IMR-90 (cell line): ENCODE results near the gene MRPL48. TPM values are rescaled to one million over a fixed set of nuclear protein-coding genes. Genes with fewer than 3 reads are reported as not detected.

ENCODE experiments used
- ATAC-seq: fragments of 200-7000 bp; cut with Tn5 transposase; 2 replicates; pipeline ENCODE4 v1.9.1; 2020; ENCODE audit warnings: low read depth, mild to moderate bottlenecking, moderate library complexity
- BruUV-seq: library from RNA; stranded (reverse); fragments of 400-500 nt; replicated peaks from 2 replicates; lab custom pipeline; 2021; lab: Mats Ljungman, UMichigan
- CTCF ChIA-PET: fragments of 300-600 bp; formaldehyde crosslinking; extraction: SDS; loops from one replicate; lab custom pipeline; 2021; ENCODE audit warnings: antibody characterized with exemption; lab: Yijun Ruan, JAX
- POLR2A ChIA-PET: fragments of 300-600 bp; sonication (Branson Sonifier 250); formaldehyde crosslinking; loops from one replicate; lab custom pipeline; 2022; ENCODE audit warnings: antibody characterized with exemption; ENCODE audit not compliant: unreplicated experiment; lab: Charles Lee
- DNase-seq: peaks from one replicate; pipeline ENCODE4 v3.0.0; 2013
- H2AFZ ChIP-seq: replicated peaks from 2 replicates; pipeline ENCODE3; 2013; ENCODE audit warnings: low read length, mild to moderate bottlenecking; ENCODE audit not compliant: poor library complexity
- H2AK5ac ChIP-seq: 2 replicates; pipeline ENCODE4 v1.6.1; 2013; ENCODE audit warnings: low read depth, low read length, inconsistent platforms
- H2AK9ac ChIP-seq: replicated peaks from 2 replicates; pipeline ENCODE3; 2013; ENCODE audit warnings: mild to moderate bottlenecking, low read depth, low read length, moderate library complexity; ENCODE audit not compliant: poor library complexity
- H2BK120ac ChIP-seq: 2 replicates; pipeline ENCODE4 v1.6.1; 2013; ENCODE audit warnings: low read depth, low read length, inconsistent platforms
- H2BK15ac ChIP-seq: 3 replicates; pipeline ENCODE4 v1.6.1; 2013; ENCODE audit warnings: low read depth, low read length, inconsistent platforms
- H2BK20ac ChIP-seq: 2 replicates; pipeline ENCODE4 v1.6.1; 2013; ENCODE audit warnings: low read depth, mild to moderate bottlenecking, inconsistent platforms, low read length, moderate library complexity
- H2BK5ac ChIP-seq: 2 replicates; pipeline ENCODE4 v1.6.1; 2013; ENCODE audit warnings: mild to moderate bottlenecking, low read depth, low read length, inconsistent platforms; ENCODE audit not compliant: poor library complexity, severe bottlenecking
- H3K14ac ChIP-seq: replicated peaks from 2 replicates; pipeline ENCODE4 v1.6.1; 2013; ENCODE audit warnings: low read depth, low read length, inconsistent platforms
- H3K18ac ChIP-seq: 2 replicates; pipeline ENCODE4 v1.6.1; 2013; ENCODE audit warnings: low read depth, low read length, control low read depth
- H3K23ac ChIP-seq: 2 replicates; pipeline ENCODE4 v1.6.1; 2013; ENCODE audit warnings: low read depth, low read length, inconsistent platforms
- H3K27ac ChIP-seq: 2 replicates; pipeline ENCODE4 v1.5.1; 2013; ENCODE audit warnings: mild to moderate bottlenecking, control low read depth, low read length; ENCODE audit not compliant: insufficient read depth
- H3K27me3 ChIP-seq: 2 replicates; pipeline ENCODE4 v1.6.1; 2013; ENCODE audit warnings: low read length; ENCODE audit not compliant: control insufficient read depth, insufficient read depth
- H3K36me3 ChIP-seq: 2 replicates; pipeline ENCODE4 v1.6.1; 2013; ENCODE audit warnings: low read length, mixed read lengths; ENCODE audit not compliant: control insufficient read depth, insufficient read depth
- H3K4ac ChIP-seq: 2 replicates; pipeline ENCODE4 v1.6.1; 2013; ENCODE audit warnings: low read depth, low read length, inconsistent platforms
- H3K4me1 ChIP-seq: 2 replicates; pipeline ENCODE4 v1.6.1; 2013; ENCODE audit warnings: low read length, mixed read lengths; ENCODE audit not compliant: control insufficient read depth, insufficient read depth
- H3K4me2 ChIP-seq: 2 replicates; pipeline ENCODE4 v1.6.1; 2013; ENCODE audit warnings: low read depth, mild to moderate bottlenecking, control low read depth, low read length, moderate library complexity
- H3K4me3 ChIP-seq: 2 replicates; pipeline ENCODE4 v1.5.1; 2013; ENCODE audit warnings: low read depth, mild to moderate bottlenecking, control low read depth, low read length, moderate library complexity; ENCODE audit not compliant: insufficient read depth
- H3K56ac ChIP-seq: 2 replicates; pipeline ENCODE4 v1.6.1; 2013; ENCODE audit warnings: low read length, inconsistent platforms; ENCODE audit not compliant: insufficient read depth; ENCODE audit errors: extremely low read depth
- H3K79me1 ChIP-seq, 2 experiments: 2 replicates each; pipeline ENCODE4 v1.6.1; 2013; ENCODE audit warnings: low read length in 2 of 2, inconsistent platforms in 1 of 2, low read depth in 1 of 2
- H3K9ac ChIP-seq: 2 replicates; pipeline ENCODE4 v1.6.1; 2013; ENCODE audit warnings: low read depth, low read length, control low read depth
- H3K9me1 ChIP-seq: 2 replicates; pipeline ENCODE4 v1.6.1; 2013; ENCODE audit warnings: low read length, inconsistent platforms; ENCODE audit not compliant: insufficient read depth
- H3K9me3 ChIP-seq: 2 replicates; pipeline ENCODE4 v1.6.1; 2013; ENCODE audit warnings: low read length; ENCODE audit not compliant: control insufficient read depth, insufficient read depth
- H4K20me1 ChIP-seq: 2 replicates; pipeline ENCODE4 v1.6.1; 2013; ENCODE audit warnings: low read length, inconsistent platforms; ENCODE audit not compliant: insufficient read depth
- H4K5ac ChIP-seq: 2 replicates; pipeline ENCODE4 v1.6.1; 2013; ENCODE audit warnings: mild to moderate bottlenecking, low read depth, low read length, control low read depth
- H4K8ac ChIP-seq, 2 experiments: 2 replicates each; pipeline ENCODE4 v1.6.1; 2013; ENCODE audit warnings: low read depth in 2 of 2, low read length in 2 of 2, control low read depth in 1 of 2, inconsistent platforms in 1 of 2
- H4K91ac ChIP-seq: 2 replicates; pipeline ENCODE4 v1.6.1; 2013; ENCODE audit warnings: low read depth, low read length, inconsistent platforms; ENCODE audit not compliant: insufficient read depth
- RAD21 ChIP-seq: IDR thresholded peaks from 2 replicates; pipeline ENCODE4 v1.6.1; 2012; ENCODE audit warnings: low read length, improper control_type of control experiment
- dilution Hi-C: fragments of 300-500 bp; cut with HindIII; formaldehyde crosslinking; loops from one replicate; pipeline ENCODE4 v1.14.3; 2018; ENCODE audit warnings: low sequenced_read_pairs; ENCODE audit not compliant: unreplicated experiment
- in situ Hi-C: fragments of 300-500 bp; cut with MboI; formaldehyde crosslinking; loops from 3 replicates; pipeline ENCODE4 v1.14.3; 2019; ENCODE audit warnings: low sequenced_read_pairs, inconsistent platforms, mixed read lengths
- intact Hi-C: fragments of 100-400 bp; cut with micrococcal nuclease; formaldehyde crosslinking; loops from 2 replicates; pipeline ENCODE4 v1.10.0; 2022
- polyA plus RNA-seq, 3 experiments: library from polyadenylated mRNA; depleted of rRNA; stranded (reverse); fragments of >200 nt; gene quantifications; 2 replicates each; pipeline ENCODE4 v1.2.3, GENCODE V29; 2012; ENCODE audit warnings: low replicate concordance in 1 of 3
- total RNA-seq: library from RNA; depleted of rRNA; stranded (reverse); fragments of >200 nt; gene quantifications from 2 replicates; pipeline ENCODE4 v1.2.3, GENCODE V29; 2012

Gene MRPL48
- total and polyA plus RNA-seq, 2 of the 4 experiments (the other 2 are of a cell fraction): 24.0 to 29.4 TPM

DNA sequence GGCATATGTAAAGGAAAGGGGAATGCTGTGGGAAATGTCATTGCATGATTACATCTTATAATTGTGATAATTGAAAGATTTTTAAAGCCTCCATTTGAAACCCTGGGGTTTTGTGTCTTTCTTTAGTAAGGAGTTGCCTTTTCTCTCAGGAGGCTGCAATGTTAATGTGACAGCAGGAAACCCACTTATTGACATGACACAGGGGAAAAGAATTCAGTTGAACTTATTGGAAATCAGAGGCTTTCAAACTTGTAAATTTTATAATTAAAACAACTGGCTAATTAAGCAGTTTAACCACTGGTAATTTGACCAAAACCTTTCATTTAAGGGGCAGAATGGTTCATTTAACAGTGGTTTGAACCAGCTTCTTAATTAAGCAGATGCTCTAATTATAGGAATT lies 31.2 kb downstream of the MRPL48 start:
- dilution Hi-C loops (no loop called here), in situ Hi-C loops (no loop called here), intact Hi-C loops (loop anchor here (5.0 kb wide), 1 partner anchor 33 kb away; no protein-coding TSS in a partner anchor)
- Histone ChIP-seq H3K27ac (no peak overlapping the region), H2BK120ac (no peak overlapping the region), H2AK5ac (no peak overlapping the region), H3K23ac (no peak overlapping the region), H2BK20ac (no peak overlapping the region), H3K14ac (no peak overlapping the region), H3K9me1 (0 out of 2 replicates have a peak, but pooled peaks cover 4% of the 10 kb centered on the region), H4K20me1 (no peaks in the 10 kb centered on the region), H3K27me3 (no peaks in the 10 kb centered on the region), H3K4me3 (no peak overlapping the region), H3K9me3 (no peaks in the 10 kb centered on the region), H4K8ac (no peak overlapping the region), H3K9ac (no peak overlapping the region), H2BK15ac (no peak overlapping the region), H4K91ac (no peak overlapping the region), H3K4me2 (no peak overlapping the region; the same call in 1 of the 2 replicates), H3K36me3 (no peaks in the 10 kb centered on the region), H2AK9ac (no peak overlapping the region), H3K79me1 (peaks cover 4 to 26% of the 10 kb centered on the region in 2 experiments), H3K4ac (no peak overlapping the region), H2BK5ac (no peak overlapping the region), H3K56ac (no peak overlapping the region), H4K5ac (no peak overlapping the region), H3K4me1 (no peaks in the 10 kb centered on the region), H3K18ac (no peak overlapping the region), H2AFZ (no peak overlapping the region)
- TF ChIP-seq RAD21: no peak
- BruUV-seq: no TSS peak
- DNase-seq (peak; percentile 55), ATAC-seq (no peak)
- ChIA-PET POLR2A (no interaction called here), CTCF (no interaction called here)
